ENCODE data around the gene GPR84. TPM values are rescaled to one million over a fixed set of nuclear protein-coding genes. Genes with fewer than 3 reads are reported as not detected.

The GPR84 gene
- total and polyA plus RNA-seq, 2 of the 8 experiments (the other 6 are each of a cell fraction or from before 2014, with no cell fraction given), result 0.09 TPM; not detected in 1

GRCh38 chr12:54394986-54395385, 30.7 kb upstream of the GPR84 start (continued):
- TF ChIP-seq, protein P1, sequence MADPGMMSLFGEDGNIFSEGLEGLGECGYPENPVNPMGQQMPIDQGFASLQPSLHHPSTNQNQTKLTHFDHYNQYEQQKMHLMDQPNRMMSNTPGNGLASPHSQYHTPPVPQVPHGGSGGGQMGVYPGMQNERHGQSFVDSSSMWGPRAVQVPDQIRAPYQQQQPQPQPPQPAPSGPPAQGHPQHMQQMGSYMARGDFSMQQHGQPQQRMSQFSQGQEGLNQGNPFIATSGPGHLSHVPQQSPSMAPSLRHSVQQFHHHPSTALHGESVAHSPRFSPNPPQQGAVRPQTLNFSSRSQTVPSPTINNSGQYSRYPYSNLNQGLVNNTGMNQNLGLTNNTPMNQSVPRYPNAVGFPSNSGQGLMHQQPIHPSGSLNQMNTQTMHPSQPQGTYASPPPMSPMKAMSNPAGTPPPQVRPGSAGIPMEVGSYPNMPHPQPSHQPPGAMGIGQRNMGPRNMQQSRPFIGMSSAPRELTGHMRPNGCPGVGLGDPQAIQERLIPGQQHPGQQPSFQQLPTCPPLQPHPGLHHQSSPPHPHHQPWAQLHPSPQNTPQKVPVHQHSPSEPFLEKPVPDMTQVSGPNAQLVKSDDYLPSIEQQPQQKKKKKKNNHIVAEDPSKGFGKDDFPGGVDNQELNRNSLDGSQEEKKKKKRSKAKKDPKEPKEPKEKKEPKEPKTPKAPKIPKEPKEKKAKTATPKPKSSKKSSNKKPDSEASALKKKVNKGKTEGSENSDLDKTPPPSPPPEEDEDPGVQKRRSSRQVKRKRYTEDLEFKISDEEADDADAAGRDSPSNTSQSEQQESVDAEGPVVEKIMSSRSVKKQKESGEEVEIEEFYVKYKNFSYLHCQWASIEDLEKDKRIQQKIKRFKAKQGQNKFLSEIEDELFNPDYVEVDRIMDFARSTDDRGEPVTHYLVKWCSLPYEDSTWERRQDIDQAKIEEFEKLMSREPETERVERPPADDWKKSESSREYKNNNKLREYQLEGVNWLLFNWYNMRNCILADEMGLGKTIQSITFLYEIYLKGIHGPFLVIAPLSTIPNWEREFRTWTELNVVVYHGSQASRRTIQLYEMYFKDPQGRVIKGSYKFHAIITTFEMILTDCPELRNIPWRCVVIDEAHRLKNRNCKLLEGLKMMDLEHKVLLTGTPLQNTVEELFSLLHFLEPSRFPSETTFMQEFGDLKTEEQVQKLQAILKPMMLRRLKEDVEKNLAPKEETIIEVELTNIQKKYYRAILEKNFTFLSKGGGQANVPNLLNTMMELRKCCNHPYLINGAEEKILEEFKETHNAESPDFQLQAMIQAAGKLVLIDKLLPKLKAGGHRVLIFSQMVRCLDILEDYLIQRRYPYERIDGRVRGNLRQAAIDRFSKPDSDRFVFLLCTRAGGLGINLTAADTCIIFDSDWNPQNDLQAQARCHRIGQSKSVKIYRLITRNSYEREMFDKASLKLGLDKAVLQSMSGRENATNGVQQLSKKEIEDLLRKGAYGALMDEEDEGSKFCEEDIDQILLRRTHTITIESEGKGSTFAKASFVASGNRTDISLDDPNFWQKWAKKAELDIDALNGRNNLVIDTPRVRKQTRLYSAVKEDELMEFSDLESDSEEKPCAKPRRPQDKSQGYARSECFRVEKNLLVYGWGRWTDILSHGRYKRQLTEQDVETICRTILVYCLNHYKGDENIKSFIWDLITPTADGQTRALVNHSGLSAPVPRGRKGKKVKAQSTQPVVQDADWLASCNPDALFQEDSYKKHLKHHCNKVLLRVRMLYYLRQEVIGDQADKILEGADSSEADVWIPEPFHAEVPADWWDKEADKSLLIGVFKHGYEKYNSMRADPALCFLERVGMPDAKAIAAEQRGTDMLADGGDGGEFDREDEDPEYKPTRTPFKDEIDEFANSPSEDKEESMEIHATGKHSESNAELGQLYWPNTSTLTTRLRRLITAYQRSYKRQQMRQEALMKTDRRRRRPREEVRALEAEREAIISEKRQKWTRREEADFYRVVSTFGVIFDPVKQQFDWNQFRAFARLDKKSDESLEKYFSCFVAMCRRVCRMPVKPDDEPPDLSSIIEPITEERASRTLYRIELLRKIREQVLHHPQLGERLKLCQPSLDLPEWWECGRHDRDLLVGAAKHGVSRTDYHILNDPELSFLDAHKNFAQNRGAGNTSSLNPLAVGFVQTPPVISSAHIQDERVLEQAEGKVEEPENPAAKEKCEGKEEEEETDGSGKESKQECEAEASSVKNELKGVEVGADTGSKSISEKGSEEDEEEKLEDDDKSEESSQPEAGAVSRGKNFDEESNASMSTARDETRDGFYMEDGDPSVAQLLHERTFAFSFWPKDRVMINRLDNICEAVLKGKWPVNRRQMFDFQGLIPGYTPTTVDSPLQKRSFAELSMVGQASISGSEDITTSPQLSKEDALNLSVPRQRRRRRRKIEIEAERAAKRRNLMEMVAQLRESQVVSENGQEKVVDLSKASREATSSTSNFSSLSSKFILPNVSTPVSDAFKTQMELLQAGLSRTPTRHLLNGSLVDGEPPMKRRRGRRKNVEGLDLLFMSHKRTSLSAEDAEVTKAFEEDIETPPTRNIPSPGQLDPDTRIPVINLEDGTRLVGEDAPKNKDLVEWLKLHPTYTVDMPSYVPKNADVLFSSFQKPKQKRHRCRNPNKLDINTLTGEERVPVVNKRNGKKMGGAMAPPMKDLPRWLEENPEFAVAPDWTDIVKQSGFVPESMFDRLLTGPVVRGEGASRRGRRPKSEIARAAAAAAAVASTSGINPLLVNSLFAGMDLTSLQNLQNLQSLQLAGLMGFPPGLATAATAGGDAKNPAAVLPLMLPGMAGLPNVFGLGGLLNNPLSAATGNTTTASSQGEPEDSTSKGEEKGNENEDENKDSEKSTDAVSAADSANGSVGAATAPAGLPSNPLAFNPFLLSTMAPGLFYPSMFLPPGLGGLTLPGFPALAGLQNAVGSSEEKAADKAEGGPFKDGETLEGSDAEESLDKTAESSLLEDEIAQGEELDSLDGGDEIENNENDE (IDR thresholded peaks at IDR 0.05; ENCODE audit: insufficient replicate concordance, low read length), result no peak
- TF ChIP-seq NRF1 (IDR thresholded peaks at IDR 0.05; ENCODE audit: low read depth, low read length), result no peak
- no peak for TF ChIP-seq SAP30 (IDR thresholded peaks at IDR 0.05; ENCODE audit: insufficient read depth, insufficient replicate concordance, low read length)
- TF ChIP-seq RXRA (IDR thresholded peaks at IDR 0.05; ENCODE audit: insufficient read depth, low read depth, low read length), result no peak
- no peak for TF ChIP-seq BACH1 (IDR thresholded peaks at IDR 0.05; ENCODE audit: low read length)
- TF ChIP-seq EP300 (IDR thresholded peaks at IDR 0.05; ENCODE audit: borderline replicate concordance in 1 of 2, low read depth in 2 of 2, low read length in 2 of 2), result no peak
- no peak for TF ChIP-seq YY1 (IDR thresholded peaks at IDR 0.05; ENCODE audit: low read depth, low read length)
- TF ChIP-seq EGR1 (IDR thresholded peaks at IDR 0.05; ENCODE audit: borderline replicate concordance, low read depth, low read length), result no peak
- no peak for TF ChIP-seq HDAC6 (IDR thresholded peaks at IDR 0.05; ENCODE audit: low read depth, low read length)
- TF ChIP-seq, protein P2, sequence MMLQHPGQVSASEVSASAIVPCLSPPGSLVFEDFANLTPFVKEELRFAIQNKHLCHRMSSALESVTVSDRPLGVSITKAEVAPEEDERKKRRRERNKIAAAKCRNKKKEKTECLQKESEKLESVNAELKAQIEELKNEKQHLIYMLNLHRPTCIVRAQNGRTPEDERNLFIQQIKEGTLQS (IDR thresholded peaks at IDR 0.05; ENCODE audit: insufficient read depth, low read depth, low read length), result no peak
- TF ChIP-seq CBX8 (IDR thresholded peaks at IDR 0.05; ENCODE audit: borderline replicate concordance, low read depth, low read length), result no peak

All from H1 (cell line).